OCI-LY1 (cell line): ENCODE data around the gene SRSF8.

Source experiments
- H2AFZ ChIP-seq: fragments of 200-600 bp; sonication (generic), shearing (Covaris generic); 2 replicates; pipeline ENCODE4 v1.6.0; 2014; ENCODE audit warnings: antibody characterized with exemption, mild to moderate bottlenecking, low read length
- H3F3A ChIP-seq: fragments of 200-600 bp; sonication (generic), shearing (Covaris generic); 2 replicates; pipeline ENCODE4 v1.6.0; 2014; ENCODE audit warnings: mild to moderate bottlenecking, antibody characterized with exemption, low read length, moderate library complexity; ENCODE audit not compliant: insufficient read depth
- H3K27ac ChIP-seq: fragments of 200-600 bp; sonication (generic); 2 replicates; pipeline ENCODE4 v1.5.1; 2014; ENCODE audit warnings: low read length, mixed run types, mild to moderate bottlenecking, low read depth; ENCODE audit not compliant: poor library complexity, severe bottlenecking
- H3K27me3 ChIP-seq: fragments of 200-600 bp; sonication (generic); 2 replicates; pipeline ENCODE4 v1.6.0; 2014; ENCODE audit warnings: antibody characterized with exemption, mild to moderate bottlenecking, low read length, moderate library complexity; ENCODE audit not compliant: insufficient read depth
- H3K36me3 ChIP-seq: fragments of 200-600 bp; sonication (generic); 2 replicates; pipeline ENCODE4 v1.6.1; 2014; ENCODE audit warnings: mild to moderate bottlenecking, antibody characterized with exemption, low read length, moderate library complexity, mixed read lengths; ENCODE audit not compliant: insufficient read depth
- H3K4me1 ChIP-seq: fragments of 200-600 bp; sonication (generic); 2 replicates; pipeline ENCODE4 v1.5.1; 2014; ENCODE audit warnings: mild to moderate bottlenecking, low read length, moderate library complexity; ENCODE audit not compliant: insufficient read depth, severe bottlenecking
- H3K4me2 ChIP-seq: fragments of 200-600 bp; sonication (generic), shearing (Covaris generic); 2 replicates; pipeline ENCODE4 v1.6.1; 2014; ENCODE audit warnings: low read length
- H3K4me3 ChIP-seq: fragments of 200-600 bp; sonication (generic); 2 replicates; pipeline ENCODE4 v1.5.1; 2014; ENCODE audit warnings: low read length, low read depth, mild to moderate bottlenecking, mixed read lengths; ENCODE audit not compliant: poor library complexity, severe bottlenecking
- H3K79me2 ChIP-seq: fragments of 200-600 bp; shearing (Covaris generic); 2 replicates; pipeline ENCODE4 v1.6.1; 2016; ENCODE audit warnings: mixed run types, low read length, mixed read lengths; ENCODE audit not compliant: insufficient read depth
- H3K9ac ChIP-seq: fragments of 200-600 bp; sonication (generic), shearing (Covaris generic); 2 replicates; pipeline ENCODE4 v1.6.1; 2014; ENCODE audit warnings: mild to moderate bottlenecking, low read length, mixed read lengths
- H3K9me2 ChIP-seq: fragments of 200-600 bp; sonication (generic), shearing (Covaris generic); 2 replicates; pipeline ENCODE4 v1.6.1; 2014; ENCODE audit warnings: low read depth, mild to moderate bottlenecking, low read length, mixed read lengths
- H3K9me3 ChIP-seq: fragments of 200-600 bp; shearing (Covaris generic); 2 replicates; pipeline ENCODE4 v1.6.1; 2014; ENCODE audit warnings: low read length, mixed read lengths
- H4K20me1 ChIP-seq: fragments of 200-600 bp; sonication (generic), shearing (Covaris generic); 2 replicates; pipeline ENCODE4 v1.6.0; 2016; ENCODE audit warnings: mild to moderate bottlenecking, low read length; ENCODE audit not compliant: insufficient read depth
- CTCF ChIP-seq: fragments of 200-600 bp; sonication (generic), shearing (Covaris generic); IDR thresholded peaks from 2 replicates; pipeline ENCODE4 v1.5.1; 2017; ENCODE audit warnings: mild to moderate bottlenecking, antibody characterized with exemption, low read length, moderate library complexity, mixed read lengths
- EZH2 ChIP-seq: fragments of 200-600 bp; sonication (generic), shearing (Covaris generic); IDR thresholded peaks from 2 replicates; pipeline ENCODE4 v1.8.0; 2017; ENCODE audit warnings: borderline replicate concordance, mixed run types, mild to moderate bottlenecking, antibody characterized with exemption, low read length, moderate library complexity, mixed read lengths

SRSF8 gene

GRCh38 chr11:95059046-95059445 lies 7.7 kb upstream of the SRSF8 start:
- Histone ChIP-seq H3K4me1 (no peaks in the 10 kb centered on the region), H3K9ac (no peak overlapping the region), H3K9me3 (no peaks in the 10 kb centered on the region), H2AFZ (no peak overlapping the region), H3K79me2 (no peaks in the 10 kb centered on the region), H3K9me2 (no peaks in the 10 kb centered on the region), H3K27ac (no peak overlapping the region), H3K4me2 (no peak overlapping the region), H4K20me1 (no peaks in the 10 kb centered on the region), H3K27me3 (no peaks in the 10 kb centered on the region), H3K36me3 (no peaks in the 10 kb centered on the region), H3F3A (no peaks in the 10 kb centered on the region), H3K4me3 (no peak overlapping the region)
- TF ChIP-seq EZH2 (no peak), CTCF (no peak)

DNA sequence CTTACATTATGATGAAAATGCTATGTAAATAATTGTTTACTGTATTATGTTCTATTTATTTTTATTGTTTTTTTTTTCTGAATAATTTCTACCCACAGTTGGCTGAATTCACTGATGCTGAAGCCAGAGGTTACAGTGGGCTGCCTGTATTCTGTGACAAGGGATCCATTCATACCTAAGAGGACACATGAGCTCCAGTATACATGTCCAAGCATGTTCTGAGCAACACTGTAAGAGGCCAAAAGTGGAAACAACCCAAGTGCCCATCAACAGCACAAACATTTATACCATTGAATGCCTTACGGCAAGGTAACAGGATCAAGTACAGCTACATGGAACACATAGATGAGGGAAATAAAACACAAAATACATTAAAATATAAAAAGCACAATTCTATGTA lies 1.4 kb upstream of the SRSF8 start:
- Histone ChIP-seq H2AFZ (no peak overlapping the region), H3K4me2 (no peak overlapping the region), H3K27ac (no peak overlapping the region), H3K79me2 (no peaks in the 10 kb centered on the region), H3K4me3 (no peak overlapping the region), H3K36me3 (no peaks in the 10 kb centered on the region), H3K27me3 (no peaks in the 10 kb centered on the region), H3K4me1 (peaks cover 17% of the 10 kb centered on the region), H3K9me3 (no peaks in the 10 kb centered on the region), H3K9me2 (no peaks in the 10 kb centered on the region), H4K20me1 (no peaks in the 10 kb centered on the region), H3F3A (no peaks in the 10 kb centered on the region), H3K9ac (no peak overlapping the region)
- TF ChIP-seq CTCF (no peak), EZH2 (no peak)

DNA sequence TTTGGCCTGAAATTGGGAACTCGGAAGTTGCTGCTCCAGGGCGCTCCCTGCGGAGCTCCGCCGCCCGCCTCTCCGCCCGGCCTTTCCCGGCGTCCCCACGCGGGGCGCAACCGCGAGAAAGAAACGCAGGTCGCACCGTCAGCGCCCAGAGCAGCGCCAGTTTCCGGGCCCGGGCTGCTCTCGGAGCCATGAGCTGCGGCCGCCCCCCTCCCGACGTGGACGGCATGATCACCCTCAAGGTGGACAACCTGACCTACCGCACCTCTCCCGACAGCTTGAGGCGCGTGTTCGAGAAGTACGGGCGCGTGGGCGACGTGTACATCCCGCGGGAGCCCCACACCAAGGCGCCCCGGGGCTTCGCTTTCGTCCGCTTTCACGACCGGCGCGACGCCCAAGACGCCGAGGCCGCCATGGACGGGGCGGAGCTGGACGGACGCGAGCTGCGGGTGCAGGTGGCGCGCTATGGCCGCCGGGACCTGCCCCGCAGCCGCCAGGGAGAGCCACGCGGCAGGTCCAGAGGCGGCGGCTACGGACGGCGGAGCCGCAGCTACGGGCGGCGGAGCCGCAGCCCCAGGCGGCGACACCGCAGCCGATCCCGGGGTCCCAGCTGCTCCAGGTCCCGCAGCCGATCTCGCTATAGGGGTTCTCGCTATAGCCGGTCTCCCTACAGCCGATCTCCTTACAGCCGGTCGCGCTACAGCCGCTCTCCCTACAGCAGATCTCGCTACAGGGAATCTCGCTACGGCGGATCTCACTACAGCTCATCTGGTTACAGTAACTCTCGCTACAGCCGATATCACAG lies 521 bp downstream of the SRSF8 start:
- Histone ChIP-seq H3K9me3 (no peaks in the 10 kb centered on the region), H3K79me2 (no peaks in the 10 kb centered on the region), H3K4me2 (peak overlapping the region; percentile 79), H3K9ac (peak overlapping the region; percentile 59), H3F3A (no peaks in the 10 kb centered on the region), H3K27ac (peak overlapping the region; percentile 49), H4K20me1 (no peaks in the 10 kb centered on the region), H3K4me3 (peak overlapping the region; percentile 71), H3K9me2 (no peaks in the 10 kb centered on the region), H3K27me3 (no peaks in the 10 kb centered on the region), H2AFZ (no peak overlapping the region), H3K4me1 (peaks cover 17% of the 10 kb centered on the region), H3K36me3 (no peaks in the 10 kb centered on the region)
- TF ChIP-seq EZH2 = no peak
- TF ChIP-seq CTCF = peak; percentile 27; the same call in 1 of the 2 replicates
